SK-N-SH treated with all-trans-retinoic acid at 6 μM for 48 hours (cell line): ENCODE data around the gene MLLT1.

Source experiments
- ATAC-seq: fragments of 200-7000 bp; cut with Tn5 transposase; 3 replicates; pipeline ENCODE4 v1.9.1; 2020; ENCODE audit warnings: mild to moderate bottlenecking, moderate library complexity
- ARNTL ChIP-seq: fragments of 450-650 bp; formaldehyde crosslinking; IDR thresholded peaks from 2 replicates; pipeline ENCODE4 v1.5.0; 2020; ENCODE audit warnings: low read depth, mild to moderate bottlenecking, moderate library complexity, borderline replicate concordance
- BACH2 ChIP-seq: fragments of 250-450 bp; sonication (Bioruptor Pico); IDR thresholded peaks from 2 replicates; pipeline ENCODE4 v1.9.0; 2021; ENCODE audit warnings: mild to moderate bottlenecking, borderline replicate concordance
- CREB5 ChIP-seq: fragments of 250-450 bp; sonication (Bioruptor Pico); IDR thresholded peaks from 2 replicates; pipeline ENCODE4 v1.5.1; 2020; ENCODE audit warnings: low read depth, mild to moderate bottlenecking, moderate library complexity
- CSDC2 ChIP-seq: fragments of 250-450 bp; sonication (Bioruptor Pico); IDR thresholded peaks from 2 replicates; pipeline ENCODE4 v1.5.0; 2020; ENCODE audit warnings: mild to moderate bottlenecking, moderate library complexity
- ESRRG ChIP-seq: fragments of 250-450 bp; sonication (Bioruptor Pico); IDR thresholded peaks from 2 replicates; pipeline ENCODE4 v1.6.1; 2021; ENCODE audit warnings: mild to moderate bottlenecking
- GLIS3 ChIP-seq: fragments of 250-450 bp; sonication (Bioruptor Pico); IDR thresholded peaks from 2 replicates; pipeline ENCODE4 v1.5.0; 2020; ENCODE audit warnings: mild to moderate bottlenecking, moderate library complexity
- ISL1 ChIP-seq: fragments of 250-450 bp; sonication (Bioruptor Pico); IDR thresholded peaks from 2 replicates; pipeline ENCODE4 v2.1.2; 2022; ENCODE audit warnings: mild to moderate bottlenecking, moderate library complexity
- OSR1 ChIP-seq: fragments of 250-450 bp; sonication (Bioruptor Pico); IDR thresholded peaks from 2 replicates; pipeline ENCODE4 v1.8.0; 2022; ENCODE audit warnings: moderate library complexity, mild to moderate bottlenecking, inconsistent platforms
- PPARA ChIP-seq: fragments of 250-450 bp; sonication (Bioruptor Pico); IDR thresholded peaks from 2 replicates; pipeline ENCODE4 v1.5.0; 2020; ENCODE audit warnings: mild to moderate bottlenecking, borderline replicate concordance
- RARB ChIP-seq: fragments of 250-450 bp; sonication (Bioruptor Pico); IDR thresholded peaks from 2 replicates; pipeline ENCODE4 v1.8.0; 2021; ENCODE audit warnings: mild to moderate bottlenecking, moderate library complexity
- SNAI2 ChIP-seq: fragments of 250-450 bp; sonication (Bioruptor Pico); IDR thresholded peaks from 2 replicates; pipeline ENCODE4 v1.5.0; 2020; ENCODE audit warnings: mild to moderate bottlenecking, moderate library complexity
- TCF4 ChIP-seq: fragments of 250-450 bp; sonication (Bioruptor Pico); IDR thresholded peaks from 2 replicates; pipeline ENCODE4 v1.8.0; 2021; ENCODE audit warnings: mild to moderate bottlenecking, moderate library complexity, borderline replicate concordance
- TOX ChIP-seq: fragments of 250-450 bp; sonication (Bioruptor Pico); IDR thresholded peaks from 2 replicates; pipeline ENCODE4 v1.8.0; 2021; ENCODE audit warnings: mild to moderate bottlenecking, moderate library complexity, borderline replicate concordance
- ZC3H10 ChIP-seq: fragments of 250-450 bp; sonication (Bioruptor Pico); IDR thresholded peaks from 2 replicates; pipeline ENCODE4 v1.5.1; 2021; ENCODE audit warnings: mild to moderate bottlenecking, moderate library complexity
- ZFP3 ChIP-seq: fragments of 250-450 bp; sonication (Bioruptor Pico); IDR thresholded peaks from 2 replicates; pipeline ENCODE4 v1.5.0; 2020; ENCODE audit warnings: mild to moderate bottlenecking, moderate library complexity
- ZFP30 ChIP-seq: fragments of 450-650 bp; formaldehyde crosslinking; IDR thresholded peaks from 2 replicates; pipeline ENCODE4 v1.5.0; 2022; ENCODE audit warnings: mild to moderate bottlenecking, moderate library complexity
- ZNF70 ChIP-seq: fragments of 450-650 bp; formaldehyde crosslinking; IDR thresholded peaks from 2 replicates; pipeline ENCODE4 v1.5.0; 2020; ENCODE audit warnings: mild to moderate bottlenecking, moderate library complexity
- ZNF8 ChIP-seq: fragments of 450-650 bp; formaldehyde crosslinking; IDR thresholded peaks from 2 replicates; pipeline ENCODE4 v1.5.0; 2020; ENCODE audit warnings: mild to moderate bottlenecking, moderate library complexity
- TF ChIP-seq, protein P1 (sequence below): fragments of 250-450 bp; sonication (Bioruptor Pico); IDR thresholded peaks from 2 replicates; pipeline ENCODE4 v1.8.0; 2021; ENCODE audit warnings: low read depth, mild to moderate bottlenecking, moderate library complexity, borderline replicate concordance
- TF ChIP-seq, protein P2 (sequence below): fragments of 250-450 bp; sonication (Bioruptor Pico); IDR thresholded peaks from 2 replicates; pipeline ENCODE4 v1.8.0; 2020; ENCODE audit warnings: mild to moderate bottlenecking, moderate library complexity, borderline replicate concordance
- TF ChIP-seq, protein P3 (sequence below): fragments of 250-450 bp; sonication (Bioruptor Pico); IDR thresholded peaks from 2 replicates; pipeline ENCODE4 v1.5.0; 2020; ENCODE audit warnings: mild to moderate bottlenecking, moderate library complexity

MLLT1 gene

GRCh38 chr19:6198896-6199239, 80.9 kb downstream of the MLLT1 start (continued):
- TF ChIP-seq, protein P1, sequence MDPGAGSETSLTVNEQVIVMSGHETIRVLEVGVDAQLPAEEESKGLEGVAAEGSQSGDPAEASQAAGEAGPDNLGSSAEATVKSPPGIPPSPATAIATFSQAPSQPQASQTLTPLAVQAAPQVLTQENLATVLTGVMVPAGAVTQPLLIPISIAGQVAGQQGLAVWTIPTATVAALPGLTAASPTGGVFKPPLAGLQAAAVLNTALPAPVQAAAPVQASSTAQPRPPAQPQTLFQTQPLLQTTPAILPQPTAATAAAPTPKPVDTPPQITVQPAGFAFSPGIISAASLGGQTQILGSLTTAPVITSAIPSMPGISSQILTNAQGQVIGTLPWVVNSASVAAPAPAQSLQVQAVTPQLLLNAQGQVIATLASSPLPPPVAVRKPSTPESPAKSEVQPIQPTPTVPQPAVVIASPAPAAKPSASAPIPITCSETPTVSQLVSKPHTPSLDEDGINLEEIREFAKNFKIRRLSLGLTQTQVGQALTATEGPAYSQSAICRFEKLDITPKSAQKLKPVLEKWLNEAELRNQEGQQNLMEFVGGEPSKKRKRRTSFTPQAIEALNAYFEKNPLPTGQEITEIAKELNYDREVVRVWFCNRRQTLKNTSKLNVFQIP (CRISPR knock-in tag), result no peak
- no peak for TF ChIP-seq ZFP3 (CRISPR knock-in tag)
- TF ChIP-seq BACH2, result no peak
- no peak for TF ChIP-seq PPARA
- TF ChIP-seq GLIS3 (CRISPR knock-in tag), result no peak
- TF ChIP-seq ZFP30 (CRISPR knock-in tag), result no peak
- no peak for TF ChIP-seq ESRRG (CRISPR knock-in tag)

DNA sequence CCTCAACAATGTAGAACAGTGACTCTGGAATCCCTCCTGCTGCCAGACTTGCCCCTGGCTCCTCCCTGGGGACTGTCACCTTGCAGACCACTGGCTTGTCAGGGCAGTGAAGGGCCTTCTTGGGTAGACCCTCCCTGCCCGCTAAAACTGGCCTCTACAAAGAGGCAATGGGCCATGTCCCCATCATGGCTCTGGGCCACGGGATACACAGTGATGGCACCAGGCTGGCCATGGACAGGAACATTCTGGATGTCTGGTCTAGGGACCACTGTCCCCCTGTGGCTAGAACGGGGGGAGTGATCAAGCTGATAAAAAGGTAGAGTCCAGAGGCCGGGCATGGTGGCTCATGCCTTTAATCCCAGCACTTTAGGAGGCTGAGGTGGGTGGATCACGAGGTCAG, 83.4 kb downstream of the MLLT1 start:
- ATAC-seq, result no peak
- TF ChIP-seq GLIS3 (CRISPR knock-in tag) (no peak), TOX (CRISPR knock-in tag) (no peak), CSDC2 (CRISPR knock-in tag) (no peak), BACH2 (no peak), ARNTL (CRISPR knock-in tag) (no peak), CREB5 (no peak), ZFP3 (CRISPR knock-in tag) (no peak), ZNF8 (CRISPR knock-in tag) (no peak), ZNF70 (CRISPR knock-in tag) (no peak), SNAI2 (CRISPR knock-in tag) (no peak), RARB (CRISPR knock-in tag) (no peak), PPARA (no peak), OSR1 (CRISPR knock-in tag) (no peak)
- TF ChIP-seq, protein P1 (CRISPR knock-in tag), result no peak
- TF ChIP-seq, protein P2, sequence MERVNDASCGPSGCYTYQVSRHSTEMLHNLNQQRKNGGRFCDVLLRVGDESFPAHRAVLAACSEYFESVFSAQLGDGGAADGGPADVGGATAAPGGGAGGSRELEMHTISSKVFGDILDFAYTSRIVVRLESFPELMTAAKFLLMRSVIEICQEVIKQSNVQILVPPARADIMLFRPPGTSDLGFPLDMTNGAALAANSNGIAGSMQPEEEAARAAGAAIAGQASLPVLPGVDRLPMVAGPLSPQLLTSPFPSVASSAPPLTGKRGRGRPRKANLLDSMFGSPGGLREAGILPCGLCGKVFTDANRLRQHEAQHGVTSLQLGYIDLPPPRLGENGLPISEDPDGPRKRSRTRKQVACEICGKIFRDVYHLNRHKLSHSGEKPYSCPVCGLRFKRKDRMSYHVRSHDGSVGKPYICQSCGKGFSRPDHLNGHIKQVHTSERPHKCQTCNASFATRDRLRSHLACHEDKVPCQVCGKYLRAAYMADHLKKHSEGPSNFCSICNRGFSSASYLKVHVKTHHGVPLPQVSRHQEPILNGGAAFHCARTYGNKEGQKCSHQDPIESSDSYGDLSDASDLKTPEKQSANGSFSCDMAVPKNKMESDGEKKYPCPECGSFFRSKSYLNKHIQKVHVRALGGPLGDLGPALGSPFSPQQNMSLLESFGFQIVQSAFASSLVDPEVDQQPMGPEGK (CRISPR knock-in tag), result no peak
- TF ChIP-seq, protein P3, sequence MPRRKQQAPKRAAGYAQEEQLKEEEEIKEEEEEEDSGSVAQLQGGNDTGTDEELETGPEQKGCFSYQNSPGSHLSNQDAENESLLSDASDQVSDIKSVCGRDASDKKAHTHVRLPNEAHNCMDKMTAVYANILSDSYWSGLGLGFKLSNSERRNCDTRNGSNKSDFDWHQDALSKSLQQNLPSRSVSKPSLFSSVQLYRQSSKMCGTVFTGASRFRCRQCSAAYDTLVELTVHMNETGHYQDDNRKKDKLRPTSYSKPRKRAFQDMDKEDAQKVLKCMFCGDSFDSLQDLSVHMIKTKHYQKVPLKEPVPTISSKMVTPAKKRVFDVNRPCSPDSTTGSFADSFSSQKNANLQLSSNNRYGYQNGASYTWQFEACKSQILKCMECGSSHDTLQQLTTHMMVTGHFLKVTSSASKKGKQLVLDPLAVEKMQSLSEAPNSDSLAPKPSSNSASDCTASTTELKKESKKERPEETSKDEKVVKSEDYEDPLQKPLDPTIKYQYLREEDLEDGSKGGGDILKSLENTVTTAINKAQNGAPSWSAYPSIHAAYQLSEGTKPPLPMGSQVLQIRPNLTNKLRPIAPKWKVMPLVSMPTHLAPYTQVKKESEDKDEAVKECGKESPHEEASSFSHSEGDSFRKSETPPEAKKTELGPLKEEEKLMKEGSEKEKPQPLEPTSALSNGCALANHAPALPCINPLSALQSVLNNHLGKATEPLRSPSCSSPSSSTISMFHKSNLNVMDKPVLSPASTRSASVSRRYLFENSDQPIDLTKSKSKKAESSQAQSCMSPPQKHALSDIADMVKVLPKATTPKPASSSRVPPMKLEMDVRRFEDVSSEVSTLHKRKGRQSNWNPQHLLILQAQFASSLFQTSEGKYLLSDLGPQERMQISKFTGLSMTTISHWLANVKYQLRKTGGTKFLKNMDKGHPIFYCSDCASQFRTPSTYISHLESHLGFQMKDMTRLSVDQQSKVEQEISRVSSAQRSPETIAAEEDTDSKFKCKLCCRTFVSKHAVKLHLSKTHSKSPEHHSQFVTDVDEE, result no peak

DNA sequence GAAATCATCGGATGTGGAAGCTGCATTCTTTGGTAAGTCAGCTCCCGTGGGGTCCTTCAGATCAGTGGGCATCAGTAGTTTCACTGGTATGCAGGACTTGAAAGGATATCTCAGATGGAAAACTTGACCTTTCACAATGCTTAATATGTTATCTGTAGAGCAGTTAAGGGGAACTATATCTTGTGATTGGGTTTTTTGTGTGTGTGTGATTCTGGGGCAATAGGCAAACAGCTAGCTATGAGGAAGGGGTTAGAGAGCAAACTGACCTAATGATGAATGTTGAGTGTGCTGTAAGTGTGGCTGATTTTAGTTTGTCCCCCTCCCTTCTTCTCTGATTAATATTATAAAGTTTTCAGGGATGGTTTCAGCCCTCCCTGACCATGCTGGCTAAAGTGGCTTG, 91.0 kb downstream of the MLLT1 start:
- TF ChIP-seq, protein P1 (CRISPR knock-in tag), result no peak
- no peak for TF ChIP-seq ZNF8 (CRISPR knock-in tag)
- TF ChIP-seq, protein P2 (CRISPR knock-in tag), result no peak
- no peak for TF ChIP-seq OSR1 (CRISPR knock-in tag)
- TF ChIP-seq TCF4 (CRISPR knock-in tag), result no peak
- TF ChIP-seq ISL1 (CRISPR knock-in tag), result no peak
- no peak for TF ChIP-seq PPARA
- TF ChIP-seq ZC3H10 (CRISPR knock-in tag), result no peak
- no peak for TF ChIP-seq ESRRG (CRISPR knock-in tag)
- TF ChIP-seq, all 23 proteins: peak for 0
- ATAC-seq, result no peak
